Ascending aorta (tissue), 2 donors: Measurements from ENCODE around the gene KCNQ1. TPM values are rescaled to one million over a fixed set of nuclear protein-coding genes. Genes with fewer than 3 reads are reported as not detected.
A peak's percentile ranks its signal among the peaks of the same experiment; 100 is the strongest.

Experiments used
- DNase-seq, 2 donors: peaks; one replicate each; pipeline ENCODE4 v3.0.0-alpha.2; 2019; ENCODE audit warnings: low spot score in 2 of 2
- H3K27ac ChIP-seq, 2 donors: fragments of 200-600 bp; sonication (generic); one replicate each; pipeline ENCODE4 v1.5.1; 2016 to 2017; ENCODE audit warnings: mild to moderate bottlenecking in 1 of 2
- H3K27me3 ChIP-seq: fragments of 200-600 bp; sonication (generic); one replicate; pipeline ENCODE4 v1.5.1; 2017
- H3K36me3 ChIP-seq, 2 donors: fragments of 200-600 bp; sonication (generic); one replicate each; pipeline ENCODE4 v1.5.1; 2016
- H3K4me1 ChIP-seq, 2 donors: fragments of 200-600 bp; sonication (generic); one replicate each; pipeline ENCODE4 v1.5.1; 2016 to 2017; ENCODE audit warnings: mild to moderate bottlenecking in 1 of 2
- H3K4me3 ChIP-seq, 2 donors: fragments of 200-600 bp; sonication (generic); one replicate each; pipeline ENCODE4 v1.5.1; 2016 to 2017; ENCODE audit warnings: mild to moderate bottlenecking in 1 of 2
- H3K9me3 ChIP-seq, 2 donors: fragments of 200-600 bp; sonication (generic); one replicate each; pipeline ENCODE4 v1.5.1; 2016
- CTCF ChIP-seq, 3 experiments: fragments of 200-600 bp in 2 of 3; fragments of 450-650 bp in 1 of 3; sonication (generic) in 2 of 3; IDR thresholded peaks; one replicate each; pipeline ENCODE4 v1.5.1; 2016 to 2019; ENCODE audit warnings: antibody characterized with exemption in 3 of 3, mild to moderate bottlenecking in 1 of 3, moderate library complexity in 1 of 3
- intact Hi-C: fragments of 100-400 bp; cut with DNase I; formaldehyde crosslinking; loops from one replicate; pipeline ENCODE4 v1.15.1; 2023
- total RNA-seq: library from RNA; depleted of rRNA; stranded (reverse); fragments of >200 nt; gene quantifications from one replicate; pipeline ENCODE4 v1.1.0, GENCODE V29; 2016

KCNQ1 gene
- total RNA-seq, 1 donor from 2014 or later: 2.3 TPM

GRCh38 chr11:2459796-2460531 is 15.2 kb downstream of the KCNQ1 start:
- no peaks in the 10 kb centered on the region for H3K4me1 ChIP-seq
- no peaks in the 10 kb centered on the region for H3K9me3 ChIP-seq
- no peak overlapping the region for H3K27ac ChIP-seq
- no peaks in the 10 kb centered on the region for H3K27me3 ChIP-seq
- no peaks in the 10 kb centered on the region for H3K36me3 ChIP-seq
- TF ChIP-seq CTCF (IDR thresholded peaks at IDR 0.05): no peak
- no peak overlapping the region for H3K4me3 ChIP-seq
- peak in 1 of 2 donors; percentile 59 for DNase-seq
- intact Hi-C loops: no loop called here

GRCh38 chr11:2460540-2461252 is 15.9 kb downstream of the KCNQ1 start:
- Histone ChIP-seq H3K27ac (no peak overlapping the region), H3K4me1 (no peaks in the 10 kb centered on the region), H3K4me3 (no peak overlapping the region), H3K36me3 (no peaks in the 10 kb centered on the region), H3K9me3 (no peaks in the 10 kb centered on the region), H3K27me3 (no peaks in the 10 kb centered on the region)
- no peak for TF ChIP-seq CTCF (IDR thresholded peaks at IDR 0.05)
- intact Hi-C loops: no loop called here
- DNase-seq: peak in 1 of 2 donors; percentile 60

- no peaks in the 10 kb centered on the region for H3K27me3 ChIP-seq
These were observed 16.6 kb downstream of the KCNQ1 start for GRCh38 chr11:2461253-2461955.

GRCh38 chr11:2461956-2462542 is 17.2 kb downstream of the KCNQ1 start:
- no peak overlapping the region for H3K4me3 ChIP-seq
- DNase-seq: no peak
- H3K27ac ChIP-seq: no peak overlapping the region
- no peaks in the 10 kb centered on the region for H3K9me3 ChIP-seq
- no peaks in the 10 kb centered on the region for H3K36me3 ChIP-seq
- no peaks in the 10 kb centered on the region for H3K4me1 ChIP-seq
- H3K27me3 ChIP-seq: no peaks in the 10 kb centered on the region
- no peak for TF ChIP-seq CTCF (IDR thresholded peaks at IDR 0.05)
- intact Hi-C loops: no loop called here

More at GRCh38 chr11:2461253-2461955, 16.6 kb downstream of the KCNQ1 start:
- H3K9me3 ChIP-seq: no peaks in the 10 kb centered on the region
- H3K4me3 ChIP-seq: no peak overlapping the region
- DNase-seq: no peak
- no peaks in the 10 kb centered on the region for H3K36me3 ChIP-seq
- intact Hi-C loops: no loop called here
- no peaks in the 10 kb centered on the region for H3K4me1 ChIP-seq
- no peak for TF ChIP-seq CTCF (IDR thresholded peaks at IDR 0.05)
- H3K27ac ChIP-seq: no peak overlapping the region

- no peak for DNase-seq
- Histone ChIP-seq H3K4me1 (no peaks in the 10 kb centered on the region), H3K36me3 (no peaks in the 10 kb centered on the region), H3K9me3 (no peaks in the 10 kb centered on the region), H3K27me3 (no peaks in the 10 kb centered on the region), H3K27ac (no peak overlapping the region), H3K4me3 (no peak overlapping the region)
- TF ChIP-seq CTCF (IDR thresholded peaks at IDR 0.05): no peak
- intact Hi-C loops: no loop called here
These were observed 17.8 kb downstream of the KCNQ1 start for GRCh38 chr11:2462543-2462985.
